Esophagus squamous epithelium (tissue), 4 donors: Measurements from ENCODE around the gene CFL1.

ENCODE experiments used
- POLR2A ChIP-seq, 4 donors: fragments of 450-650 bp; IDR thresholded peaks; one replicate each; pipeline ENCODE4 v1.6.1; 2017; ENCODE audit warnings: antibody characterized with exemption in 4 of 4, mild to moderate bottlenecking in 4 of 4, moderate library complexity in 3 of 4
- TF ChIP-seq, protein P1 (sequence below), 6 experiments: fragments of 450-650 bp in 4 of 6; fragments of 200-600 bp in 2 of 6; sonication (generic) in 2 of 6; IDR thresholded peaks; one replicate each; pipeline ENCODE4 v1.5.1; 2016 to 2019; ENCODE audit warnings: antibody characterized with exemption in 6 of 6, mild to moderate bottlenecking in 4 of 6, moderate library complexity in 4 of 6

DNA sequence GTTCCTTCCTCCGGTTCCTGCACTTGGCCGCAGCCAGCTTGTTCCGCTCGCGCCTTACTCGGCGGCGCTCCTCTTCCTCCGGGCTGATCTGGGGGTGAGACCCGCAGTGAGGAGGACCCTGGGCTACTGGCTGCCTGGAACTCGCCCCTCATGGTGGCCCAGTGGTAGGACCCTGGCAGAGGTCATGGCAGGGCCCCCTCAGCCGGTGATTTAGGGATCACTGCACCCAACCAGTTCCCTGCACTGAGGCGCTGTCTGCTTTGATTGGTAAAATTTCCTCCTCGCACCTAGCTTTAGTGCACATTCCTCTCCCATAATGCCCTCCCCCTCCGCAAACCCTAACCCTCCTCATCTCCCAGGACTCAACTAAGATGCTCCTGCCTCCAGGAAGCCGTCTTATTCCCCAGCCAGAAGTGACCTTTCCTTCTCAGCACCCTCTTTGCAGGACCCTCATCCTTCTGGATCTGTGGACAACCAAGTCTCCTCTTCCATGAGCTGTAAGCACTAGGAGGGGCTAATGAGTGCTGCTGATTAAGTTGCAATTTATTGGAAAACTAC is 36.1 kb upstream of the CFL1 start:
- TF ChIP-seq, protein P1, sequence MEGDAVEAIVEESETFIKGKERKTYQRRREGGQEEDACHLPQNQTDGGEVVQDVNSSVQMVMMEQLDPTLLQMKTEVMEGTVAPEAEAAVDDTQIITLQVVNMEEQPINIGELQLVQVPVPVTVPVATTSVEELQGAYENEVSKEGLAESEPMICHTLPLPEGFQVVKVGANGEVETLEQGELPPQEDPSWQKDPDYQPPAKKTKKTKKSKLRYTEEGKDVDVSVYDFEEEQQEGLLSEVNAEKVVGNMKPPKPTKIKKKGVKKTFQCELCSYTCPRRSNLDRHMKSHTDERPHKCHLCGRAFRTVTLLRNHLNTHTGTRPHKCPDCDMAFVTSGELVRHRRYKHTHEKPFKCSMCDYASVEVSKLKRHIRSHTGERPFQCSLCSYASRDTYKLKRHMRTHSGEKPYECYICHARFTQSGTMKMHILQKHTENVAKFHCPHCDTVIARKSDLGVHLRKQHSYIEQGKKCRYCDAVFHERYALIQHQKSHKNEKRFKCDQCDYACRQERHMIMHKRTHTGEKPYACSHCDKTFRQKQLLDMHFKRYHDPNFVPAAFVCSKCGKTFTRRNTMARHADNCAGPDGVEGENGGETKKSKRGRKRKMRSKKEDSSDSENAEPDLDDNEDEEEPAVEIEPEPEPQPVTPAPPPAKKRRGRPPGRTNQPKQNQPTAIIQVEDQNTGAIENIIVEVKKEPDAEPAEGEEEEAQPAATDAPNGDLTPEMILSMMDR (IDR thresholded peaks at IDR 0.05) = no peak
- TF ChIP-seq POLR2A (IDR thresholded peaks at IDR 0.05) = peak in 1 of 4 donors; percentile 33
